ENCODE data around the gene TPR. TPM values are rescaled to one million over a fixed set of nuclear protein-coding genes. Genes with fewer than 3 reads are reported as not detected.

The TPR gene
- total RNA-seq, 4 donors from 2014 or later: 70.9 to 94.7 (median 75.4) TPM

- no peak for DNase-seq (ENCODE audit: low spot score in 2 of 2)
- TF ChIP-seq, protein P1, sequence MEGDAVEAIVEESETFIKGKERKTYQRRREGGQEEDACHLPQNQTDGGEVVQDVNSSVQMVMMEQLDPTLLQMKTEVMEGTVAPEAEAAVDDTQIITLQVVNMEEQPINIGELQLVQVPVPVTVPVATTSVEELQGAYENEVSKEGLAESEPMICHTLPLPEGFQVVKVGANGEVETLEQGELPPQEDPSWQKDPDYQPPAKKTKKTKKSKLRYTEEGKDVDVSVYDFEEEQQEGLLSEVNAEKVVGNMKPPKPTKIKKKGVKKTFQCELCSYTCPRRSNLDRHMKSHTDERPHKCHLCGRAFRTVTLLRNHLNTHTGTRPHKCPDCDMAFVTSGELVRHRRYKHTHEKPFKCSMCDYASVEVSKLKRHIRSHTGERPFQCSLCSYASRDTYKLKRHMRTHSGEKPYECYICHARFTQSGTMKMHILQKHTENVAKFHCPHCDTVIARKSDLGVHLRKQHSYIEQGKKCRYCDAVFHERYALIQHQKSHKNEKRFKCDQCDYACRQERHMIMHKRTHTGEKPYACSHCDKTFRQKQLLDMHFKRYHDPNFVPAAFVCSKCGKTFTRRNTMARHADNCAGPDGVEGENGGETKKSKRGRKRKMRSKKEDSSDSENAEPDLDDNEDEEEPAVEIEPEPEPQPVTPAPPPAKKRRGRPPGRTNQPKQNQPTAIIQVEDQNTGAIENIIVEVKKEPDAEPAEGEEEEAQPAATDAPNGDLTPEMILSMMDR (IDR thresholded peaks at IDR 0.05): no peak
- no peak for TF ChIP-seq POLR2A (IDR thresholded peaks at IDR 0.05)
- H3K4me3 ChIP-seq (ENCODE audit: low read depth, poor library complexity, severe bottlenecking): no peak overlapping the region
- WGBS, 2 donors: 86 to 90% methylated on average over 5 of the region's 5 CpGs
- intact Hi-C loops (cut with DNase I; ENCODE audit: low total_unique reads): no loop called here
These were observed 34.3 kb downstream of the TPR start for GRCh38 chr1:186340772-186341171.

- intact Hi-C loops (cut with DNase I; ENCODE audit: low total_unique reads): no loop called here
- TF ChIP-seq, protein P1 (IDR thresholded peaks at IDR 0.05): no peak
- TF ChIP-seq POLR2A (IDR thresholded peaks at IDR 0.05): no peak
- no peak for DNase-seq (ENCODE audit: low spot score in 2 of 2)
- H3K4me3 ChIP-seq (ENCODE audit: low read depth, poor library complexity, severe bottlenecking): no peak overlapping the region
- WGBS, 2 donors: 96 to 99% methylated on average over 2 of the region's 2 CpGs
These were observed 37.5 kb downstream of the TPR start for GRCh38 chr1:186337554-186337953.

- intact Hi-C loops (cut with DNase I; ENCODE audit: low total_unique reads): no loop called here
- 97 to 100% methylated on average over 1 of the region's 1 CpG for WGBS, 2 donors
- no peak overlapping the region for H3K4me3 ChIP-seq (ENCODE audit: low read depth, poor library complexity, severe bottlenecking)
- no peak for TF ChIP-seq POLR2A (IDR thresholded peaks at IDR 0.05)
- TF ChIP-seq, protein P1 (IDR thresholded peaks at IDR 0.05): no peak
- no peak for DNase-seq (ENCODE audit: low spot score in 2 of 2)
These were observed 44.3 kb downstream of the TPR start for GRCh38 chr1:186330758-186331157.

GRCh38 chr1:186327331-186327730 lies 47.7 kb downstream of the TPR start:
- intact Hi-C loops (cut with DNase I; ENCODE audit: low total_unique reads): no loop called here
- no peak overlapping the region for H3K4me3 ChIP-seq (ENCODE audit: low read depth, poor library complexity, severe bottlenecking)
- 93 to 100% methylated on average over 1 of the region's 1 CpG for WGBS, 2 donors
- DNase-seq (ENCODE audit: low spot score in 2 of 2): no peak
- TF ChIP-seq, protein P1 (IDR thresholded peaks at IDR 0.05): no peak
- TF ChIP-seq POLR2A (IDR thresholded peaks at IDR 0.05): no peak

DNA sequence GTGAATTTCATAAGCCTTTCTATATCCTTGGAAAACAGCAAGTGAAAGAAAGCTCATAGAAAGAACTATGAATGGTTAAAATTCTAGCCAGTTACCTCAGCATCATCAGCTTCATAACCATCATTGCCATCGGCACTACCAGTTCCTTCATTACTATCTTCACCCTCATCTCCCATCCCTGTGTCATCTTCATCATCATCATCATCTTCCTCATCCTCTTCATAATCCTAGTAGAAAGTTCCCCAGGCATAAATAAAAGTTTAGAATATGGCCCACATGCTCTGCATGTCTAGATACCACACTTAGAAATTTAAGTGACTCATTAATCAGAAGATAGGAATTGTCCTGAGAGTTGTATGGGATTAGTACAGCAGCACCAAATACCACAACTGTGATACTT lies 49.0 kb downstream of the TPR start:
- DNase-seq (ENCODE audit: low spot score in 2 of 2): no peak
- WGBS, 2 donors: 84 to 85% methylated on average over 1 of the region's 1 CpG
- intact Hi-C loops (cut with DNase I; ENCODE audit: low total_unique reads): no loop called here
- no peak overlapping the region for H3K4me3 ChIP-seq (ENCODE audit: low read depth, poor library complexity, severe bottlenecking)
- no peak for TF ChIP-seq POLR2A (IDR thresholded peaks at IDR 0.05)
- TF ChIP-seq, protein P1 (IDR thresholded peaks at IDR 0.05): no peak

GRCh38 chr1:186325239-186325638 lies 49.8 kb downstream of the TPR start:
- WGBS, 2 donors: 87 to 91% methylated on average over 2 of the region's 2 CpGs
- intact Hi-C loops (cut with DNase I; ENCODE audit: low total_unique reads): no loop called here
- DNase-seq (ENCODE audit: low spot score in 2 of 2): no peak
- TF ChIP-seq, protein P1 (IDR thresholded peaks at IDR 0.05): no peak
- TF ChIP-seq POLR2A (IDR thresholded peaks at IDR 0.05): no peak
- no peak overlapping the region for H3K4me3 ChIP-seq (ENCODE audit: low read depth, poor library complexity, severe bottlenecking)

All from lower leg skin (tissue), 4 donors.